ENCODE results near the gene DENND10. TPM values are rescaled to one million over a fixed set of nuclear protein-coding genes. Genes with fewer than 3 reads are reported as not detected.
"Not testable (repeated sequence)": the region's sequence is repeated elsewhere in the genome, so short reads cannot be mapped to it uniquely, and the experiment has no call there.

DENND10 gene
- total RNA-seq, 4 donors from 2014 or later = 25.7 to 59.5 (median 43.7) TPM

- ATAC-seq (no peak), DNase-seq (peak in 1 of 2 donors; percentile 21)
- Histone ChIP-seq H3K4me1 (peaks cover 0 to 6% of the 10 kb centered on the region in 2 donors), H3K27me3 (no peaks in the 10 kb centered on the region), H3K36me3 (peaks cover 0 to 15% of the 10 kb centered on the region in 2 donors), H3K27ac (peak overlapping the region in 3 of 4 donors; percentile 33 to 53 (median 42)), H3K9me3 (no peaks in the 10 kb centered on the region), H3K4me3 (no peak overlapping the region)
- intact Hi-C loops (cut with DNase I; ENCODE audit: low total_unique reads) = no loop called here
- in situ Hi-C loops (cut with MboI; ENCODE audit: low sequenced_read_pairs in 4 of 4) = no loop called here
- TF ChIP-seq POLR2A (IDR thresholded peaks at IDR 0.05) (no peak), CTCF (IDR thresholded peaks at IDR 0.05 in 4 of 5, conservative IDR thresholded peaks at IDR 0.05 in 1 of 5) (no peak)
Observed at GRCh38 chr10:119135513-119135881, 31.6 kb downstream of the DENND10 start.

- Histone ChIP-seq H3K36me3 (peaks cover 0 to 18% of the 10 kb centered on the region in 2 donors), H3K4me1 (peaks cover 0 to 6% of the 10 kb centered on the region in 2 donors), H3K4me3 (no peak overlapping the region), H3K27me3 (no peaks in the 10 kb centered on the region), H3K27ac (peak overlapping the region in 1 of 4 donors; percentile 53), H3K9me3 (no peaks in the 10 kb centered on the region)
- ATAC-seq (no peak), DNase-seq (peak in 1 of 2 donors; percentile 8)
- in situ Hi-C loops (cut with MboI; ENCODE audit: low sequenced_read_pairs in 4 of 4) = no loop called here
- intact Hi-C loops (cut with DNase I; ENCODE audit: low total_unique reads) = no loop called here
- TF ChIP-seq CTCF (IDR thresholded peaks at IDR 0.05 in 4 of 5, conservative IDR thresholded peaks at IDR 0.05 in 1 of 5) = no peak
- TF ChIP-seq POLR2A (IDR thresholded peaks at IDR 0.05) = no peak
Observed at GRCh38 chr10:119136084-119136483, 32.2 kb downstream of the DENND10 start.

DNA sequence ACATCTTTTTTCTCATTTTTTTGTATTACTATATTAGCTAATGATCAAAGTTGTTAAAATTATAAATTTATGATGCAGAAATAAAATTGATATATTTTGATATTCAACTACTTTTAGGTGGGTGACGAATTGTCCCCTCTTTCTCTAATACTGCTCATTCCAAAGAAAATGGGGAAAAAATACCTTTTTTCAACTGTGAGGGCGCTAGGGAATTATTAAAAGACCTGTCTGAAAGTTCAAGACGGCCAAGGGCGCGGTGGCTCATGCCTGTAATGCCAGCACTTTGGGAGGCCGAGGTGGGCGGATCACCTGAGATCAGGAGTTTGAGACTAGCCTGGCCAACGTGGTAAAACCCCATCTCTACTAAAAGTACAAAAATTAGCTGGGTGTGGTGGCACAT lies 34.0 kb downstream of the DENND10 start:
- H3K4me3 ChIP-seq; ATAC-seq; in situ Hi-C loops (cut with MboI; ENCODE audit: low sequenced_read_pairs in 4 of 4); H3K4me1 ChIP-seq; H3K27ac ChIP-seq; intact Hi-C loops (cut with DNase I; ENCODE audit: low total_unique reads); H3K9me3 ChIP-seq; DNase-seq; H3K27me3 ChIP-seq: not testable (repeated sequence)
- H3K36me3 ChIP-seq = peaks cover 0 to 27% of the 10 kb centered on the region in 2 donors

DNA sequence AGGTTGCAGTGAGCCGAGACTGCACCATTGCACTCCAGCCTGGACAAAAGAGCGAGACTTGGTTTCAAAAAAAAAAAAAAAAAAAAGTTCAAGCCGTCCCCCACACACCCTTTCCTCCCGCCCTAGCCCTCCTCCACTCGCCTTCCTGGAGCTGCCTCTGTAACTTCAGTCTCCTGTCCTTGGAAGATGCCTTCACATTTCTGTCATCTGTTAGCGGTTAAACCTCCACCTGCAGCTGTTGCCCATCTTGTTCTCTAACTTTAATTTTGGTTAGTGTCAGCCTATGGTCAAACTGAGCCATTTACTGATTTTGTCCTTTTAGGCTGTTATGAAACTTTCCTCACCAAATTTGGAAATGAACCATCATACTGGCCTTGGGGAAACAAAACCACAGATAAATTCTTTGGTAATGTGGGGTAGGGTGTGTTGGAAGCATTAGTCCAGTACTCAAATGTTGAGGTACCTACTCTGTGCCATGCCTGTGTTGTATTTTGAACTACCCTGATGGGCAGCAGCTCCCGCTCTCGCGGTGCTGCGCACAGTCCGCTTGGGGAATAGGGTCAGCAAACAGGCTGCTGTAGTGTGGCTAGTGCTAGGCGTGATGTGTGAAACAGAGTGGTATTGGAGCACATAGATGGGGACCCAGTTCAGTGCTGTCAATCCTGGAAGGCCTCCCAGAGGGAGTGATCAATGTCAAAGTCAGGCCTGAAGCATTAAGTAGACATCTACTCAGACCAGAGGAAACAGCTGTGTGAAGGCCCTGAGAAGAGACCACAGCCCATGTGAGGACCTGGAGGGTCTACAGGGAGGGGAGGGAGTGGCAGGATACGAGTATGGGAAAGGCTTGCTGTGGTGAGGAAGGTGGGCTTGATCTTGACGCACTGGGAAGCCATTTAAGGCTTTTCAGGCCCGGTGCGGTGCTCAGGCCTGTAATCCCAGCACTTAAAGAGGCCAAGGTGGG lies 34.7 kb downstream of the DENND10 start:
- Histone ChIP-seq H3K4me1 (no peaks in the 10 kb centered on the region), H3K36me3 (peaks cover 0 to 20% of the 10 kb centered on the region in 2 donors), H3K27me3 (no peaks in the 10 kb centered on the region), H3K27ac (no peak overlapping the region), H3K4me3 (no peak overlapping the region), H3K9me3 (no peaks in the 10 kb centered on the region)
- TF ChIP-seq POLR2A (IDR thresholded peaks at IDR 0.05) = no peak
- no peak for ATAC-seq
- intact Hi-C loops (cut with DNase I; ENCODE audit: low total_unique reads) = no loop called here
- DNase-seq = no peak
- in situ Hi-C loops (cut with MboI; ENCODE audit: low sequenced_read_pairs in 4 of 4) = no loop called here

- TF ChIP-seq POLR2A (IDR thresholded peaks at IDR 0.05) (no peak), CTCF (IDR thresholded peaks at IDR 0.05 in 4 of 5, conservative IDR thresholded peaks at IDR 0.05 in 1 of 5) (peak; percentile 15 to 58 (median 26))
- Histone ChIP-seq H3K4me3 (no peak overlapping the region), H3K4me1 (no peaks in the 10 kb centered on the region), H3K36me3 (peaks cover 0 to 16% of the 10 kb centered on the region in 2 donors), H3K27ac (no peak overlapping the region), H3K27me3 (no peaks in the 10 kb centered on the region), H3K9me3 (no peaks in the 10 kb centered on the region)
- DNase-seq (no peak), ATAC-seq (peak; percentile 21 to 45)
- intact Hi-C loops (cut with DNase I; ENCODE audit: low total_unique reads) (no loop called here), in situ Hi-C loops (cut with MboI; ENCODE audit: low sequenced_read_pairs in 4 of 4) (no loop called here)
Observed at GRCh38 chr10:119139464-119140067, 35.7 kb downstream of the DENND10 start.

All from gastrocnemius medialis (tissue), 4 donors.